NK-92 (cell line): ENCODE results near the gene C8A.

Experiments
- DNase-seq: peaks from one replicate; lab custom pipeline; 2025; ENCODE audit not compliant: unreplicated experiment; lab: John Stamatoyannopoulos, UW

The C8A gene

GRCh38 chr1:56890229-56890628 is 35.6 kb downstream of the C8A start:
- DNase-seq: no peak

DNA sequence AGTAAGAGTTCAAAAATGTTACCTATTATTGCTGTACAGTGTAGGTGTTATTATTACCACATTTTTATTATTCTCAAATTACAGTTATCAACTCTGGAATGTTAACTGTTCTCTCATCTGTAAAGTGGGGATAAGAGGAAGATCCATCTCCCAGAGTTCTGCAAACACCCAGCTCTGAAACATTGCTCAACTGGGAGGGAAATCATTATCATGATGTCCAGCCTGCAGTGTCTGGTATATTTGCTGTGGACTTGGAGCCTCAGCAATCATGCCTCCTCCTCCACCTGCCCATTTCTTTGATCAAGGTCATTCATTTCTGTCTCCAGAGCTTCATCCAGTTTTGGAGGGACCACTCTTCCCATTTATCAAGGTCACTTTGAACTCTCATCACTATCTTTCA is 39.4 kb downstream of the C8A start:
- DNase-seq: no peak

DNA sequence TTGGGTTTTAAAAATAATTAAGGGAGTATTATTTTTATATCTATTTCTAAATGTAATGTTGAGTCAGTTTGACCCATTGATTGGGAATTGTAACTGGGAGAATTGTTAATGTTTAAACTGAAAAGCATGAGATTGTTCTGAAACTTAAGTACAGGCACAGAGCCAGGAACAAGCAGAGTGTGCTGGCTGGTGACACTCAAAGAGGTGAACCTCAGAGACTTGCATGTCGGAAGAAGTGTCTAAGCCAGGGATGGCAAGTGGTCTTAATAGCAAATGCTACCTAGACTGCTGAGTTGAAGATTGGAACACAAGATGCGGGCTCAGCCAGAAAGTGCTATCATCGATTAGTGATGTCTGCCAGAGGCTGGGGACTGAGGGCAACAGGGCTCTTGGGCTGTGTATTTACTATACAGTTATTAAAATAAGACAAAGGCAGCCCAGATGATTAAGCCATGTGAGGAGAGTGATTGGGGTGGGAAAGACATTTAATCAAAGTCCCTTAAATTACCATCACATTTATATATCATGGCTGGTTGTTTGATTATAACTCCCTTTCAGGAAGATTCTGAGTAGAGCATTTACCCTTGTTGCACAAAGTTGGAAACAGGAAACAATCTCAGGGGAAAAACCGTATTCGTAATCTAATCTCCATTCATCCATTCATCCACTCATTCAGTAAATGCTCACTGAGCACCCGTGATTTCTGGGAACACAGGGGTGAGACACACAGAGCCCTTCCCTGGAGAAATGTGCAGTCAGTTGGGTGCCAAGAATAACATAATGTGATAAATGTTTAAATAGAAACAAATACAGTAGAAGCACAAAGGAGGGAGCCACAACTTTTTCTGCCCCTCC is 42.8 kb downstream of the C8A start:
- no peak for DNase-seq

- no peak for DNase-seq
These were observed 43.4 kb downstream of the C8A start for GRCh38 chr1:56898005-56898373.

DNA sequence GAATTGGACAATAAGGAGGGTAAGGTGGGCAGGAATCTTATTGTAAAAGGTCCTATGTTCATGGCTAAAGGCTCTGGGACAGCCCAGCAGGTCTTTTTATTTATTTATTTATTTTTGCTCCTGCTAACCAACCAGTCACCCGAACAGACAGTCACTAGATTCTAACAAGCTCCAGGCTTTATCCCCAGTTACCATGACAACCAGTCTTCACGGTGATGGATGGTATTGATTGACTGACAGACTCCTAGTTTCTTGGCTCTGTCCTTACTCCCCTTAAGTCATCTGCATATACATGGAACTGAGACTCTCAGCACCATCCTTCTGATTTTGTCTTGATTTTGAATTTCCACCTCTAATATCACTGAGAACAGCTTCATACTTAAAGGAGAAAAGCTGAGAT is 44.3 kb downstream of the C8A start:
- DNase-seq: no peak

GRCh38 chr1:56901716-56902115 is 47.1 kb downstream of the C8A start:
- DNase-seq: no peak

DNA sequence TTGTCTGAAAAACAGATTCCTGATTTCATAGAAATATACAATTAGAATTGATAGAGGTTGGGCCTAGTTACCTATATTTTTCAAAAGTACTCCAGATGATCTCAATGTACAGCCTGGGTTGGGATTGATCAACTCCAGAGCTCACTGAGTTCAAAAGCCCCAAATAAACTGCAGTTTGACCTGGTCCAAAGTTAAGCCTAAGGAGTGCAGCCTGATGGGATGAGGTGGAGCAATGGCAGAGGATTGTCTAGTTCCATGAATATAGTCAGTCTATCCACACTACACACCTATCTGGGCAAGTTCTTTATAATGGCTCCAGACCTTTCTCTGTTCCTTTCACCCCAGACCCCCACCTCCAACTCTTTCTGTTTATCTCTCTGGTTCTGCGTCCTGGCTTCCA is 49.2 kb downstream of the C8A start:
- DNase-seq: no peak

GRCh38 chr1:56904663-56905397 is 50.2 kb downstream of the C8A start:
- no peak for DNase-seq

DNA sequence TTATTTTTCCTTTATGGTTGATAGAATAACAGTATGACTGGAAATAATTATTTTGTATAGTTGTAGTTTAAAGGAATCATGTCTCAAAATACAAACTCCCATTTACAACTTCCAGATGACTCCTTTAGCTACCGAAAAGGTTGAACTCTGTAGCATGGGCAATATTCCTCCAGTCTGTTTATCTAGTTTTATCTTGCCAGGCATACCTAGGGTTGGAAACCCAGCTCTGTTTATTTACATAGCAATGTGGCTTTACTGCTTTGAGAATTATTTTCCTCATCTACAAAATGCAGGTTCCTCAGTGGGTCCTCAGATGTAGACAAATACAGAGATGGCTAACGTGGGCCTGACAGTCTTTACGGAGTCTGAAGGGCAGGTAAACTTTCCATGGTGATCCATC is 51.1 kb downstream of the C8A start:
- no peak for DNase-seq

GRCh38 chr1:56908619-56909221 is 54.1 kb downstream of the C8A start:
- no peak for DNase-seq

GRCh38 chr1:56910441-56910985 is 55.9 kb downstream of the C8A start:
- DNase-seq: no peak

GRCh38 chr1:56911098-56911938 is 56.7 kb downstream of the C8A start:
- DNase-seq: no peak

DNA sequence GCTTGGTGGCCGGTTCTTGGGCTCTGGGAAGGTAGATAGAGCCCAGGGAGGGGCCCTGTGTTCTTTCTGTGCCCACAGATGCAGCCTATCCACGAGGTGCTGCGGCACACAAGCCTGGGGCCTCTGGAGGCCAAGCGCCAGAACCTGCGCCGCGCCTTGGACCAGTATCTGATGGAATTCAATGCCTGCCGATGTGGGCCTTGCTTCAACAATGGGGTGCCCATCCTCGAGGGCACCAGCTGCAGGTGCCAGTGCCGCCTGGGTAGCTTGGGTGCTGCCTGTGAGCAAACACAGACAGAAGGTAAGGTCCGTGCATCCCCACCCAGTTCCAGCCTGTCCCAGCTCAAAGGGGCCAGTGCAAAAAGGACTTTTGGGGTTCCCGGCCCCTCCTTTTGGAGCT is 57.7 kb downstream of the C8A start:
- no peak for DNase-seq

DNA sequence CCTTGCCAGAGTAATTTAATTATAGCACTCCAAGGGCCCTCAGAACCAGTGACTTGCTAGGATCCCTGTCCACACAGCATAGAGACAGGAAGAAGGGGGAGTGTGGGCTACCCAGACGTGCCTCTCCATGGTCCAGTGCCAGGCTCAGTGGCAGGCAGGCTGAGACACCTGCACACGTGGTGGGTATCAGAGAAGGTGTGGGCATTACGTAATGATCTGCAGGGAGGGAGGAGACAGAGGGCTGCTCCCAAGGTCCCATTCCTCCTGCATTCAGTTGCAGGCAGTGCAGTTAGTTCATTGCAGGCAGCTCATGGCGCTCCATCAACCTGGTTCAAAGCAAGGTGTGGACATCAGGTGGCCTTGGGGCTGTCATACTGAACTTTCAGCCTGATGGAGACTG is 61.4 kb downstream of the C8A start:
- no peak for DNase-seq

- DNase-seq: no peak
These were observed 62.0 kb downstream of the C8A start for GRCh38 chr1:56916630-56917029.

- no peak for DNase-seq
These were observed 62.8 kb downstream of the C8A start for GRCh38 chr1:56917356-56917755.

DNA sequence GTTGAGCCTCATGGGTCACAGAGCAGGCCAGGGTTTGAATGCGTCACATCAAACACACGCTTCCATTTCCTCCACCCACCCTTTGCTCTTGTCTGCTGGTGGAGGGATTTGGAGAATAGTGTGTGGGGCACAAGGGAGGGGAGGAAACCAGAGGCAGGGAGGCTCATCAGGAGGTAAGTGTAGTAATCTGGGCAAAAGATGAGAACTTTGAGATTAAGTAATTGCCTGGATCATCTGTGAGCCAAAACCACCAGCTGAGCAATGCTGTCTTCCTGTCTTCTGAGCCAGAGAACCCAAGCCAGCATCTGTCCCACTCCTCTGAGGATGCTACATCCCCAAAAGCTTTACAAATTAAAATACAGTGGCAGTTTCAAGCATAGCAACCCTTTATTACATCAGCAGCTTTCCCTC is 66.0 kb downstream of the C8A start:
- no peak for DNase-seq

- no peak for DNase-seq
These were observed 66.9 kb downstream of the C8A start for GRCh38 chr1:56921479-56921878.

GRCh38 chr1:56922070-56922469 is 67.5 kb downstream of the C8A start:
- DNase-seq: no peak

- DNase-seq: no peak
These were observed 67.9 kb downstream of the C8A start for GRCh38 chr1:56922507-56922906.

DNA sequence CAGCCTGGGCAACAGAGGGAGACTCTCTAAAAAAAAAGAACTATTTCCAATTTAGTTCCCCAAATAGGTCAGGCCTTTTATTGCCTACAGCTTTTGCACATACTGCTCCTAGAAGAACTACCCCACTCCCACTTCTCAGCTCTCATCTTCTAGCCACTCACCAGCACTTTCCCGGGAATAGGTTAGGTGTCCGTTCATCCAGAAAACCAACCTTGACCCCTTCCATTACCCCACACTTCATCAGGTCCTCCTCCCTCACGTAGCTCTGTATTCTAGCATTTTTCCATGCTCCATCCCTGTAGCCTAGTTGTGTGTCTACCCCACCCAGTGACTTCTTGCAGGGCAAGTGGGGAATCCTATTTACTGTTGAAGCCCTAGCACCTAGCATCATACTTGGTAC is 68.6 kb downstream of the C8A start:
- DNase-seq: no peak
